HG03457 (cell line): ENCODE results near the gene CLDN24.
"Not testable (repeated sequence)": the region's sequence is repeated elsewhere in the genome, so short reads cannot be mapped to it uniquely, and the experiment has no call there.

ENCODE experiments used
- ATAC-seq: cut with Tn5 transposase; IDR thresholded peaks from one replicate; pipeline ENCODE4 v1.9.1; 2021; ENCODE audit warnings: moderate number of reproducible peaks; ENCODE audit not compliant: unreplicated experiment

CLDN24 gene

GRCh38 chr4:183347566-183347965 lies 25.3 kb upstream of the CLDN24 start:
- ATAC-seq: no peak

- ATAC-seq: no peak
Measured at GRCh38 chr4:183347146-183347545, 24.9 kb upstream of the CLDN24 start.

- ATAC-seq: no peak
Measured at GRCh38 chr4:183345261-183345660, 23.0 kb upstream of the CLDN24 start.

GRCh38 chr4:183344523-183345255 lies 22.5 kb upstream of the CLDN24 start:
- no peak for ATAC-seq

- ATAC-seq: no peak
Measured at GRCh38 chr4:183343730-183344129, 21.5 kb upstream of the CLDN24 start.

- no peak for ATAC-seq
Measured at GRCh38 chr4:183342541-183343533, 20.6 kb upstream of the CLDN24 start.

- no peak for ATAC-seq
Measured at GRCh38 chr4:183337833-183338232, 15.6 kb upstream of the CLDN24 start.

- ATAC-seq: no peak
Measured at GRCh38 chr4:183337349-183337748, 15.1 kb upstream of the CLDN24 start.

- no peak for ATAC-seq
Measured at GRCh38 chr4:183335369-183335940, 13.2 kb upstream of the CLDN24 start.

GRCh38 chr4:183333983-183334382 lies 11.8 kb upstream of the CLDN24 start:
- no peak for ATAC-seq

GRCh38 chr4:183333202-183333601 lies 11.0 kb upstream of the CLDN24 start:
- no peak for ATAC-seq

- ATAC-seq: no peak
Measured at GRCh38 chr4:183332447-183332846, 10.2 kb upstream of the CLDN24 start.

GRCh38 chr4:183330841-183331240 lies 8.6 kb upstream of the CLDN24 start:
- no peak for ATAC-seq

- no peak for ATAC-seq
Measured at GRCh38 chr4:183329954-183330742, 7.9 kb upstream of the CLDN24 start.

- no peak for ATAC-seq
Measured at GRCh38 chr4:183329244-183329643, 7.0 kb upstream of the CLDN24 start.

- no peak for ATAC-seq
Measured at GRCh38 chr4:183328832-183329231, 6.6 kb upstream of the CLDN24 start.

- no peak for ATAC-seq
Measured at GRCh38 chr4:183327827-183328226, 5.6 kb upstream of the CLDN24 start.

- no peak for ATAC-seq
Measured at GRCh38 chr4:183326853-183327252, 4.6 kb upstream of the CLDN24 start.

GRCh38 chr4:183326387-183326786 lies 4.2 kb upstream of the CLDN24 start:
- ATAC-seq: not testable (repeated sequence)

GRCh38 chr4:183324619-183325018 lies 2.4 kb upstream of the CLDN24 start:
- ATAC-seq: no peak

GRCh38 chr4:183324056-183324455 lies 1.8 kb upstream of the CLDN24 start:
- ATAC-seq: not testable (repeated sequence)
